HPDE6-E6E7 (cell line): ENCODE results near the gene MDFIC.
"Not testable (repeated sequence)": the region's sequence is repeated elsewhere in the genome, so short reads cannot be mapped to it uniquely, and the experiment has no call there.

ENCODE experiments used
- DNase-seq: peaks from one replicate; pipeline ENCODE4 v3.0.0; 2011; ENCODE audit warnings: missing footprints; ENCODE audit errors: extremely low spot score

The MDFIC gene, protein sequence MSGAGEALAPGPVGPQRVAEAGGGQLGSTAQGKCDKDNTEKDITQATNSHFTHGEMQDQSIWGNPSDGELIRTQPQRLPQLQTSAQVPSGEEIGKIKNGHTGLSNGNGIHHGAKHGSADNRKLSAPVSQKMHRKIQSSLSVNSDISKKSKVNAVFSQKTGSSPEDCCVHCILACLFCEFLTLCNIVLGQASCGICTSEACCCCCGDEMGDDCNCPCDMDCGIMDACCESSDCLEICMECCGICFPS

GRCh38 chr7:114922026-114922651 is at the start of gene MDFIC:
TSS of gene MDFIC (plus strand) at chr7:114922094. CDS start at chr7:114923034, 940 bp downstream.
- DNase-seq: peak; percentile 27

GRCh38 chr7:114874170-114874569 is 47.7 kb upstream of the MDFIC start:
- no peak for DNase-seq

DNA sequence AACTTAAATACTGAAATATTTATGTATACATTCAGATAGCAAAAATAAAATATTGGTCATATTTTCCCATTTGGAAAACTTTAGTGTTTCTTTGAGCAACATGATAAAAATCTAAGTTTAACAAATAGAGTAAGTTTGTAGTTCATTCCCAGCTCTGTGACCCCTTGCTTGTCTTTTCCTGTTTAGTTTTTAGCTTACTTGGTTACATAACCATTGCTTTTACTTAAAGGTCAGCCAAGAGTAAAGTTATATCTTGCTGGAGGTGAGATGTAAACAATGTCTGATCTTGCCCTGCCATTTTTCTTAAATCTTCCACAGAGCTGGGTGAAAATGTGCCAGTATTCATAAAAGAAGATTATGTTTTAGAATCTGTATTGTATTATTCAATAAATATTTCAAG is 46.7 kb upstream of the MDFIC start:
- no peak for DNase-seq

GRCh38 chr7:114879554-114879953 is 42.3 kb upstream of the MDFIC start:
- DNase-seq: no peak

- DNase-seq: no peak
These were observed 36.1 kb upstream of the MDFIC start for GRCh38 chr7:114885836-114886235.

- DNase-seq: no peak
These were observed 35.7 kb upstream of the MDFIC start for GRCh38 chr7:114886241-114886640.

GRCh38 chr7:114889116-114889515 is 32.8 kb upstream of the MDFIC start:
- DNase-seq: not testable (repeated sequence)

DNA sequence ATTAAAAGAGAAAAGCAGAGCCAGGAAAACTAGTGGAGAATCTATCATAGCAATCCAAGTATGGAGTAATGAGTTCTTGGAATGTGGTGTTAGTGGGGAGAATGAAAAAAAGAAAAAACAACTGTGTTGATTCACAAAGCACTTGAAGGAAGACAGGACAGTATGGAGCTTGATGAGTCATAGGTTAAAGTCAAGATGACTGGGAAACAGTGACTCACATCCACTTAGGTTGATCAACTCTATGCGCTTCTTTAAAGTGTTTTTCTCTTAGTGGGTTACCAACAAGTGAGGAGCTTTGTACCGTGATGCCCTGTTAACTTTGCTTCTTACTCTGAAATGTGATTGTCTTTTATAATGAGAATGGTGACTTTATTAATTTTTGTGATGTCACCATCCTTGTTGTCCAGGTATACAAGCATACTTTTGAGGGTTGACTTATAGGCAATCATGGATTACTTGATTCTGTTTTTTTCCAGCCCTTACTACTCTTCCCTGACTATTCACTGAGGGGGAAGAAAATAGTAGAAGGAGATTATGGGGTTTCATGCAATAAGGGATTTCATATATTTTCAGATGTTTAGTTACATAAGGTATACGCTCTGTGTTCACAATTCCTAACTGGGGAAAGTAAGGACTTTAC is 32.1 kb upstream of the MDFIC start:
- DNase-seq: peak; percentile 86

GRCh38 chr7:114890561-114890960 is 31.3 kb upstream of the MDFIC start:
- DNase-seq: no peak

DNA sequence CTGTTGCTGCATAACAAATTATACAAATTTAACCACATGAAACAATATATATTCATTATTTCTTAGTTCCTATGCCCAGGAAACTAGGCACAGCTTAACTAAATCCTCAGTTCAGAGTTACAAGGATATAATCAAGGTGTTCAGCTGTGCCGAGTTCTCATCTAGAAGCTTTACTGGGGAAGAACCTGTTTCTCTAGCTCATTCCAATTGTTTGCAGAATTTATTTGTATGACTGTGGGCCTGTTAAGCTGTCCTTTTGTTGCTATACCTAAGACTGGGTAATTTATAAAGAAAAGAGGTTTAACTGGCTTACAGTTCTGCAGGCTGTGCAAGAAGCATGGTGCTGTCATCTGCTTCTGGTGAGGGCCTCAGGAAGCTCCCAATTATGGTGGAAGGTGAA is 21.8 kb upstream of the MDFIC start:
- no peak for DNase-seq

- no peak for DNase-seq
These were observed 20.1 kb upstream of the MDFIC start for GRCh38 chr7:114901771-114902170.

- DNase-seq: no peak
These were observed 18.8 kb upstream of the MDFIC start for GRCh38 chr7:114903131-114903530.

DNA sequence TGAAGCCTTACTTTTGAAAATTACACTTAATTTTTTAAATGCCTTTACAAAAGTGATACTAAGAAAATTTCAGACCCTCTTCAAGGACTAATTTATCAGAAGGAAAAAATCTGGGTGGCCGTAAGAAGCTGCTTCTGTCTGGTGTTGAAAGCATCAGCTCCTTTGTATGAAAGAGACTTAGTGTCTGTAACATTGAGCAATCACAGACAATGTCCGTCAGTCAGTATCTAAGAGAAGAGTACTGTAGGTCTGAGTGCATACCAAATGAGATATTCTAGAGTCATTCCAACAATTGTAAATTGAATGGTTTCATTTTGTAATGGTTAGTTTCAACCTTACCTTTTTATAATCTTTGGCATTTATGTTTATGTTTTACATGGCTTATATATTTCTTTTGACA is 11.1 kb upstream of the MDFIC start:
- no peak for DNase-seq

GRCh38 chr7:114911411-114911810 is 10.5 kb upstream of the MDFIC start:
- DNase-seq: no peak

DNA sequence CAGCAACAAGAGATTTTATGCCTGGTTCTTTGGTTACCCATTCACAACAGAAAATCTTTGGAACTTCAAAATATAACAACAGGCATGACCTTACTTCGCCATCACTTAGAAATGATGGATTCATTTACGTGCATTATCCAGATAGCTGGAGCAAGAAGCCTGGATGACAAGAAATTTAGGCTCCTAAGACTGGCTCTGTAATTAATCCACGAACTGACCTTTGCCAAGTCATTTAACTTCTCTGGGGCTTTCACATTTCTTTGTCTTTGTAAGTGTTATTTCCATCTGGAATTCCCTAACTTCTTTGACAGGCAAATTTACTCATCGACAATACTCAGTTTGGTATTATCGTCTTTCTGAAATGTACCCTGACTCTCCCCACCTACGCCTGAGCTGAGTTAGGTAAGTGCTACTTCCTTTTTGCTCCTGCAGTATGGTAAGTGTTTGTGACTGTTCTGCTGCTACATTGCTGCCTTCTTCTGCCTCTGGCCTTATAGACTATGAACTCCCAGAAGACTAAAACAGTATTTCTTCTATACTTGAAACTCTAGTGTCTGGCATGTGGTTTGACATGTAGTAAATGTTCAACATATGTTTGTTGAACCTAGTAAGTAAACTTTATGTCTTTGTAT is 5.5 kb upstream of the MDFIC start:
- DNase-seq: no peak

- DNase-seq: no peak
These were observed 4.6 kb upstream of the MDFIC start for GRCh38 chr7:114917211-114917839.

GRCh38 chr7:114919587-114919986 is 2.3 kb upstream of the MDFIC start:
- no peak for DNase-seq

DNA sequence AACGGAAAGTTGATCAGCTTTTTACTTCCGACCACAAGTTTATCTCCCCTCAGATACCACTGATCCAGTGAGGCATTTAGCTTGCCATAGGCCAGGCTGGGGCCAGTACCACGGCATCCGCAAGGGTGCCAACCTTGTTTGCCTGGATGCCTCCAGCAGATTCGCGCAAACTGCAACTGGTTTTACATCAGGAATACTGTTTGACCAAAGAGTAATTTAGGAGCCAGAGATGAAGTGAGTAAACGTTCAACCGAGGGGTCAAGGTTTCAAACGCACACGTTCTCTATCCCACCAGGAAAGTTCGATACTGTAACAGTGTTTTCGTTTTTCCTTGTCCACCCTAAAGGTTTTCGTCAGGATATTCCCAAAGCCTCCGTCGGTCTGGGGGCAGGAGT is 266 bp upstream of the MDFIC start:
- no peak for DNase-seq

- peak; percentile 34 for DNase-seq
These were observed 933 bp downstream of the MDFIC start for GRCh38 chr7:114922652-114923402.

DNA sequence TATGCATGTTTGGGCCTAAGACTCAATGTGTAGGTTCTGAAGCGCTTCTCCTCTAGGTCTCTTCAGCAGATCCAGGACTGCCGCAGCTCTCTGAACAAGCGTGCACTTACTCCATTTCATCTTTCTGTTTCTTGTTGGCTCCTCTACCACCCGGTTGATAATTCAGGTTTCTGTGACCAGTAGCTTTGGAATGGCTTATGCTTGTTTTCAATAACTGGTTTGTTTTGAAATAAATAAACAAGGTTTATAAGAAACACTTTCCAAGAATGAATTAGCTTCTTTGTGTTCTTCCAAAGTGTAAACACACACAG is 1.5 kb downstream of the MDFIC start:
- DNase-seq: no peak

- no peak for DNase-seq
These were observed 2.3 kb downstream of the MDFIC start for GRCh38 chr7:114924038-114924712.
